ENCODE measurements around the gene AMT.

Gene AMT

DNA sequence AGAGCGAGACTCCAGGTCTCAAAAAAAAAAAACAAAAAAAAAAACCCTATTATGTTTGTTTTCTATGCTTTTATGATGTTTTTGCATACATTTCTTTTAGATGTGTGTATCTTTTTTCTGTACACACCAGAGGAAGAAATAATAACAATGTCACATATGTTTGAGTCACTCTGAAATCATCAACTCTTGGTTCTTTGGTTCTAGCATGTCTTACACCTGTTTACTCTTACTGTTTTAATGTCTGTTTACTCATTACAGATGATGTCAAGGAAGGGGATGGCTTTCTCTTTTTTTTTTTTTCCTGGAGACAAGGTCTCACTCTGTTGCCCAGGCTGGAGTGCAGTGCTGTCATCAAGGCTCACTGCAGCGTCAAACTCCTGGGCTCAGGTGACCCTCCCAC, 34.6 kb downstream of the AMT start:
- no peak for DNase-seq

DNA sequence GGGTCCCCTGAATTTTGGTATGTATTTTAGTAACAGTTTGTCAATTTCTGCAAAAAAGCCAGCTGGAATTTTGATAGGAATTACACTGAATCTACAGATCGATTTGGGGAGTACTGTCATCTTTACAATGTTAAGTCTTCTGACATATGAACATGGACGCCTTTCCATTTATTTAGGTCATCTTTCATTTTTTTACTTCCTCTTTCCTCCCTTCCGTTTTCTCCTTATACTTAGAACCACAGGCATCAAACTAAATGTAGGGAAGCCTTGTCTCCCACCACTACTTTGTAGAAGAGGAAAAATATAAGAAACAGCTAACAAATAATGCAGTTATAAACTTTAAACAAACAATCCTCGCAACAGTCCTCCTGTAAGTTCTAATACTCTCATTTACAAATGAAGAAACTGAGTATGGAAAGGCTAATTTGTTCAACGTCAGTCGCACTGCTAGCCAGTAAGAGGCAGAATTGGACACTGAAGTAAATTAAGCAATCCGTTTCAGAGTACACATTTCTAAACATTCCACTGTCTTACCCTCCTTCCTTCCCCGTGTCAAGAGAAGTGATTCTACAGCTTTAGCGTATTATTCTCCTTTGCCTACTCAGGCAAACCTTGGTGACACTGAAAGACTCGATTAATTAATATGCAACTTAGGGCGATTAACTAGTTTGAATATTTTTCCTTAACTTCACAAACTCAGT, 36.1 kb downstream of the AMT start:
- no peak for DNase-seq

DNA sequence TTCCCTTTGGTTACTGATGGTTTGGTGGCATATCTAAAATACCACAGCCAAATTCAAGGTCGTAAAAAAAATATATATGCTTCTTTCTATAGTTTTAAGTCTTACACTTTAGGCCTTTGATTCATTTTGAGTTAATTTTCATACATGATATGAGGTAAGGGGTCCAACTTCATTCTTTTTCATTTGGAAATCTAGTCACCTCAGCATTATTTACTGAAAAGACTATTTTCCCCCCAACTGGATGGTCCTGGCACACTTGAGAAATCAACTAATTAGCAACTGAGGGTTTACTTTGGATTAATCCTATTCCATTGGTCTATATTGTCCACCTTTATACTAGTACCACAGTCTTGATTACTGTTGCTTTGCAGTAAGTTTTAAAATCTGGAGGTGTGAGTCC, 36.7 kb downstream of the AMT start:
- DNase-seq = no peak

DNA sequence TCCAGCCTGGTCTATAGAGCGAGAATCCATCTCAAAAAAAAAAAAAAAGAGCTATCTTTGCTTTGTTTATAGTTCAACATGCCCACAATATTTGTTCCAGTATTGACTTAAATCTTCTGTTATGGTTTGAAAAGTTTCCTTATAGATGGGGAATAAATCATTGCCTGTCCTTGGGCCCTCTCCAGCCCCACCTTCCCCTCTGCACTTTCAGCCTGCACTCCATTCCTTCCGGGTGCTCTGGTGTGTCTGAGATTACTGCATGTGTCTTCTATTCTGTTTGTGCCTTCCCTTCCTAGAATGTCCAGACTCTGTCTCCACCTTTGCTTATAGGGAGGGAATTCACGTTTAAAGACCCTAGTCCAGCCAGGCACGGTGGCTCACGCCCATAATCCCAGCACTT, 38.9 kb downstream of the AMT start:
- DNase-seq = no peak

DNA sequence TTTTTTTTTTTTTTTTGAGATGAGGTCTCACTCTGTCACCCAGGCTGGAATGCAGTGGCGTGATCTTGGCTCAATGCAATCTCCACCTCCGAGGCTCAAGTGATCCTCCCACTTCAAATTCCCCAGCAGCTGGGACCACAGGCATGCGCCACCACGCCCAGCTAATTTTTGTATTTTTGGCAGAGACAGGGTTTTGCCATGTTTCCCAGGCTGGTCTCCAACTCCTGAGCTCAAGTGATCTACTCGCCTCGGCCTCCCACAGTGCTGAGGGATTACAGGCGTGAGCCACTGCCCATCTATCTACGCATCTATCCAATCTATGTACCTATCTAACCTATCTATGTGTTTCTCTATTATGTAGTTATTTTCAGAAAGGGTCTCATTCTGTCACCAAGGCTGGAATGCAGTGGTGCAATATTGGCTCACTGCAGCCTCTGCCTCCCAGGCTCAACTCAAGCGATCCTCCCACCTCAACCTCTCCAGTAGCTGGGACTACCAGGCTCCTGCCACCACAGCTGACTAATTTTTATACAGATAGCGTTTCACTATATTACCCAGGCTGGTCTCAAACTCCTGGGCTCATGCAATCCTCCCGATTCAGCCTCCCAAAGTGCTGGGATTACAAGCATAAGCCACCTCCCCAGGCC, 43.9 kb downstream of the AMT start:
- no peak for DNase-seq

DNA sequence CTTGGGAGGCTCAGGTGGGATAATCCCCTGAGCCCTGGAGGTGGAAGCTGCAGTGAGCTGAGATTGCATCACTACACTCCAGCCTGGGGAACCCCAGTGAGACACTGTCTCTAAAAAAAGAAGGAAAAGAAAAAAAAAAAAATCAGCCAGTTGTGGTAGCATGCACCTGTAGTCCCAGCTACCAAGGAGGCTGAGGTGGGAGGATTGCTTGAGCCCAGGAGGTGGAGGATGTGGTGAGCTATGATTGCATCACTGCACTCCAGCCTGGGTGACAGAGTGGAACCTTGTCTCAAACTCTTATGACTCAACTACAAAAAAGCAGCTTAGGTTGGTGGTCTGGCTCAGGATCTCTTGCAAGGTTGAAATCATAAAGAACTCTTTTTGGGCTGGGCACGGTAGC, 44.8 kb downstream of the AMT start:
- DNase-seq = no peak

DNA sequence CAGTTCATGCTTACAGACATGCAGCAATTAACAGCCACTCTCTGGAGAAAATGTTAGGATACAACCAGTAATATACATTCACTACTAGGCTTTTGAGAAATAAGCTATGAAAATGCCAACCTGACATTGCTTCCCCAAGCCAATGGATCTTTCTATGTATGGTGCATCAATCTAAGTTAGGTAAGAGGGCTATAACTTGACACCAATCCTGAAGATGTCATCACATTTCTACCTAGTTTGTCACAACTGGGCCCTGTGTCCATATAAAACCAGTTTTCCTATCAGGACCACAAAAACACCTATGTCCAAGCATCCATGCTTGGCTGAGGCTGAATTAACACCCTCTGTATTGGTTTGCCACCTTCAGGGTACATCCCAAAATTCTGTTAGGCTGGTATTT, 50.3 kb downstream of the AMT start:
- DNase-seq = no peak

DNA sequence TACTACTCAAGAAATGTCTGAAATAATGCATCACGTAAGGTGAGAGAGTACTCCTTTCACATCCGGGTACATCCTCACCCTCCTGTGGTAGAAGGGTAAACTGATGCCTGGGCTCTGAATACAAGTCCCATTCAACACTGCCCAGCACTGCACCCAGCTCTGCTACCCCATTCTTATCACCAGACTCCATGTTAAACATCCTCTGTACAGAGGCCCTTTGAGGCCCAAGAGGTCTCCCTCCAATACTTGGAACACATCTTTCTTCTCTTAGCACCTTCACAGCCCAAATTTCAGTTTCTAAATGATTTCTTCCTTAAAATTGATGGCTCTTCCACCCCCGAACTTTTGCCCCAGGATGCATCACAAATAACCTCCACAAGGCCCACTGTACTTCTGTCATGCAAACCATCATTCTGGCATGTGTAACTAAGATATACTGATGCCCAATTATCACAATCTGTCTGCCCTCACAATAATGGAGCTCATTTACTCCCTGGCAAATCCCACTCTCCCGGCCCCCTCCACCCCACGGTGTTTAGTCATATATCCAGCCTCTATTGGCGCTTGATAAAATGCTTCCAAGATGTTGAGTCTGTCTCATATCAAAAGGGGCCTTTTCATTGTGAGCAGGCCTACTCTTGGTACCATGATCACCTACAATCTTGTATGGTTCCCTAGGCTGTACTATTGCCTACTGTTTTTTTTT, 51.5 kb downstream of the AMT start:
- DNase-seq = no peak

All from NCI-H524 (cell line).